Osteocyte (in vitro differentiated cells): ENCODE data around the gene TNK1. TPM values are rescaled to one million over a fixed set of nuclear protein-coding genes. Genes with fewer than 3 reads are reported as not detected.
"Not testable (repeated sequence)": the region's sequence is repeated elsewhere in the genome, so short reads cannot be mapped to it uniquely, and the experiment has no call there.

Source experiments
- DNase-seq: peaks from one replicate; pipeline ENCODE4 v3.0.0; 2021; ENCODE audit warnings: mixed read lengths; ENCODE audit not compliant: unreplicated experiment; ENCODE audit errors: extremely low spot score
- H3K27ac Mint-ChIP-seq: one replicate; pipeline ENCODE4 v1.8.0; 2021; ENCODE audit warnings: mild to moderate bottlenecking, mixed read lengths; ENCODE audit not compliant: unreplicated experiment
- H3K27me3 Mint-ChIP-seq: one replicate; pipeline ENCODE4 v1.8.0; 2021; ENCODE audit warnings: mixed read lengths; ENCODE audit not compliant: unreplicated experiment
- H3K36me3 Mint-ChIP-seq: one replicate; pipeline ENCODE4 v1.8.0; 2021; ENCODE audit warnings: mixed read lengths; ENCODE audit not compliant: unreplicated experiment
- H3K4me1 Mint-ChIP-seq: one replicate; pipeline ENCODE4 v1.8.0; 2021; ENCODE audit warnings: mixed read lengths; ENCODE audit not compliant: unreplicated experiment
- H3K4me3 Mint-ChIP-seq: one replicate; pipeline ENCODE4 v1.8.0; 2021; ENCODE audit warnings: mild to moderate bottlenecking, moderate library complexity, mixed read lengths; ENCODE audit not compliant: unreplicated experiment
- H3K9me3 Mint-ChIP-seq: one replicate; pipeline ENCODE4 v1.8.0; 2021; ENCODE audit warnings: mixed read lengths; ENCODE audit not compliant: unreplicated experiment
- total RNA-seq: library from RNA; stranded (reverse); gene quantifications from 2 replicates; pipeline ENCODE4 v1.2.1, GENCODE V29; 2021
- TF ChIP-seq, protein P1 (sequence below): fragments of 200-600 bp; sonication (generic); IDR thresholded peaks from 2 replicates; pipeline ENCODE4 v1.5.0; 2021; ENCODE audit warnings: antibody characterized with exemption, mild to moderate bottlenecking, moderate library complexity

The TNK1 gene
- total RNA-seq, 1 donor from 2014 or later, result not detected

DNA sequence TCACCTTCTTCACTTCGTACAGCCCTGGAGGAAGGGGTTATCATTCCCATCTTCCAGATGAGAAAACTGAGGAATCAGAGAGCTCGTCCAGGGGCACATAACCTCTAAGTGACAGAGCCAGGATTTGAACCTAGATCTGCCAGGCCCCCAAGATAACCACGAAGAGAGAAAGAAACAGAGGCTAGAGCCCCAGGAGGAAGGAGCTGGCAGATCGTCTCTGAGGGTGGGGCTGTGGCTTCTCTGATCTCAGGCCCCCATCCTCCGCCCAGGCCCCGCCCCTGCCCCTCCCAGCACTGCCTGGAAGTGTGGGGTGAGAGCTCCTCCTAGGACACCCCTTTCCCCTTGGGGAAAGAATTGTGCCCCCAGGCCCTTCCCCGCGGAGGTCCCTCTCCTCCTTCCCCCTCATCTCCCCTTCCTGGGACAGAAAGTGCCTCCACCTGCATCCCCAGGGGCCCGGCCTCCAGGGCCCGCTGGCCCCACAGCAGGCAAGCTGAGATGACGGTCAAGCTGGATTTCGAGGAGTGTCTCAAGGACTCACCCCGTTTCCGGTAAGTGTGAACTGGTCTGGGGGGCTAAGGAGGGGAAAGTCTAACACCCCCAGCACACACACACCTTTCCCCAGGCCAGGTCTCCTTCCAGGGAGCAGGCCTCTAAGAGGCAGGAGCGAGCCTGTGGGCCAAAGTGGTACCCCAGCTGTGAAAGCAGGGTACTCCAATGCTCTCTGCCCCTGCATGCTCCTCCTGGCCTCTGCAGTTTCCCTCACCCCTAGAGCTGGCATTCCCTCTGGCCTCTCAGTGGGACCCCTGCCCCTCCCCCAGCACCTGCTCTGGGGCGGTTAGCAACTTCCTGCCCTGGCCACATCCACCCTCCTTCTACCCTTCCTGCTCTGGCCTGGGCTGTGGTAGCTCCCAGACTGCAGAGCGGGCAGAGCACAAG, 44.4 kb upstream of the TNK1 start, which contains the start of gene ACAP1:
TSS of gene ACAP1 (plus strand) at position 290 of the 936 bp plus-strand sequence. CDS start at position 496, 206 bp downstream.
- no peak for DNase-seq
- TF ChIP-seq, protein P1, sequence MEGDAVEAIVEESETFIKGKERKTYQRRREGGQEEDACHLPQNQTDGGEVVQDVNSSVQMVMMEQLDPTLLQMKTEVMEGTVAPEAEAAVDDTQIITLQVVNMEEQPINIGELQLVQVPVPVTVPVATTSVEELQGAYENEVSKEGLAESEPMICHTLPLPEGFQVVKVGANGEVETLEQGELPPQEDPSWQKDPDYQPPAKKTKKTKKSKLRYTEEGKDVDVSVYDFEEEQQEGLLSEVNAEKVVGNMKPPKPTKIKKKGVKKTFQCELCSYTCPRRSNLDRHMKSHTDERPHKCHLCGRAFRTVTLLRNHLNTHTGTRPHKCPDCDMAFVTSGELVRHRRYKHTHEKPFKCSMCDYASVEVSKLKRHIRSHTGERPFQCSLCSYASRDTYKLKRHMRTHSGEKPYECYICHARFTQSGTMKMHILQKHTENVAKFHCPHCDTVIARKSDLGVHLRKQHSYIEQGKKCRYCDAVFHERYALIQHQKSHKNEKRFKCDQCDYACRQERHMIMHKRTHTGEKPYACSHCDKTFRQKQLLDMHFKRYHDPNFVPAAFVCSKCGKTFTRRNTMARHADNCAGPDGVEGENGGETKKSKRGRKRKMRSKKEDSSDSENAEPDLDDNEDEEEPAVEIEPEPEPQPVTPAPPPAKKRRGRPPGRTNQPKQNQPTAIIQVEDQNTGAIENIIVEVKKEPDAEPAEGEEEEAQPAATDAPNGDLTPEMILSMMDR, result no peak
- H3K4me3 Mint-ChIP-seq, result no peak within 1 kb of the TSS
- no peaks in the 10 kb centered on the region for H3K36me3 Mint-ChIP-seq
- H3K4me1 Mint-ChIP-seq, result no peaks in the 10 kb centered on the region
- H3K9me3 Mint-ChIP-seq, result no peaks in the 10 kb centered on the region
- peaks cover 4% of the 10 kb centered on the region for H3K27me3 Mint-ChIP-seq
- H3K27ac Mint-ChIP-seq, result no peak within 1 kb of the TSS

DNA sequence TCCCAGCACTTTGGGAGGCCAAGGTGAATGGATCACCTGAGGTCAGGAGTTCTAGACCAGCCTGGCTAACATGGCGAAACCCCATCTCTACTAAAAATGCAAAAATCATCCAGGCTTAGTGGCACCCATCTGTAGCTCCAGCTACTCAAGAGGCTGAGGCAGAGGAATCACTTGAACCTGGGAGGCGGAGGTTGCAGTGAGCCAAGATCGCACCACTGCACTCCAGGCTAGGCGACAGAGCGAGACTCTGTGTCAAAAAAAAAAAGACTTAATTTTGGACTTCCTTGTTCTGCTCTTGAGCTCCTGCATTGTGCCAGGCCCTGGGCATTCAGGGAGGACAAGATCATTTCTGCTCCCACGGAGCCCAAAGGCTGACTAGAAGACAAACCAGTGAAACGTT, 43.3 kb upstream of the TNK1 start:
- not testable (repeated sequence) for H3K27me3 Mint-ChIP-seq, DNase-seq, H3K4me1 Mint-ChIP-seq, H3K36me3 Mint-ChIP-seq, H3K4me3 Mint-ChIP-seq, H3K9me3 Mint-ChIP-seq, H3K27ac Mint-ChIP-seq

DNA sequence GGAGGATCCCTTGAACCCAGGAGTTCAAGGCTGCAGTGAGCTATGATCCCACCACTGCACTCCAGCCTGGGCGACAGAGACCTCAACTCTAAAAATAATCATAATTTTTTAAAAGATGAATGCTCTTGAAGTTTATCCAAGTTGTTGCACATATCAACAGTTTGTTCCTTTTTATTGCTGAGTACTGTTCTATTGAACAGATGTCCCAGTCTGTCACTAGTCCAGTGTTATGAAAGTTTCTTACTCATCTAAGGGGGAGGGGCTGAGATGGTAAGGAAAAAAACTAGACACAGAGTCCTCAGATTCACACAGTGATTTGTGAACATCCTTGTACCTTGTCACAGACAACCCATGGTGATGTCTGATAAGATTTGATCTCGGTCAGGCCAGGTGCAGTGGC, 40.7 kb upstream of the TNK1 start:
- DNase-seq, result no peak
- Mint-ChIP-seq H3K36me3 (no peaks in the 10 kb centered on the region), H3K27ac (no peak overlapping the region), H3K27me3 (peaks cover 11% of the 10 kb centered on the region), H3K9me3 (no peaks in the 10 kb centered on the region), H3K4me1 (no peaks in the 10 kb centered on the region), H3K4me3 (no peak overlapping the region)
- TF ChIP-seq, protein P1, result no peak

DNA sequence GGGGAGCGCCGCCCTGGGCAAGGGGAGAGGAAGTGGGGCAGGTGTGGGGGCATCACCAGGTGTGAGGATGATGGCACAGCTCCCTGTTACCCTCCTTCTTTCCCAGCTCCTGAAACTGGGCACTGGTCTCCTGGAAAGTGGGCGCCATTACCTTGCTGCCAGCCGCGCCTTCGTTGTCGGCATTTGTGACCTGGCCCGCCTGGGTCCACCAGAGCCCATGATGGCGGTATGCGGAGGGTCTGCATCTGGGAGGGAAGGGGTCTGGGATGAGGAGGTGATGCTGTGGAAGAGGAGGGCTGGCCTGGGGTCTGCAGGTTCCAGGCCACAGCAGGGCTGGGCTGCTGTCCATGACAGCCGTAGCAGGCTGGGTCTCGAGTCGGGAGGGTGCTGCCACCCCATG, 39.0 kb upstream of the TNK1 start:
- Mint-ChIP-seq H3K27ac (no peak overlapping the region), H3K36me3 (no peaks in the 10 kb centered on the region), H3K27me3 (peaks cover 11% of the 10 kb centered on the region), H3K9me3 (no peaks in the 10 kb centered on the region), H3K4me1 (no peaks in the 10 kb centered on the region), H3K4me3 (no peak overlapping the region)
- TF ChIP-seq, protein P1, result no peak
- DNase-seq, result no peak

DNA sequence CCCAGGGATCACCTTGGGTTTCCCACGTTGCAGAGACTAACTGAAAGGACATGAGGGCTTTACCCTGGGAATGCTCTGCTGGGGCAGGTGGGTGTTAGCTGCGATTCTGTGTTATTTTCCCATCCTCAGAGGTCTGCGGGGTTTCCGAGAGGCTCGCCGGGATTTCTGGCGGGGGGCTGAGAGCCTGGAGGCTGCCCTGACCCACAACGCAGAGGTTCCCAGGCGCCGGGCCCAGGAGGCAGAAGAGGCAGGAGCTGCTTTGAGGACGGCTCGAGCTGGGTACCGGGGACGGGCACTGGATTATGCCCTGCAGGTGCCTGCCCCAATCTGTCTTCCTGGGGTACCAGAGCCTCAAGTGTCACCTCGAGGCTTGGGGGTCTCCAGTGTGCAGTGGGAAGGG, 37.6 kb upstream of the TNK1 start:
- Mint-ChIP-seq H3K27ac (no peak overlapping the region), H3K36me3 (no peaks in the 10 kb centered on the region), H3K9me3 (no peaks in the 10 kb centered on the region), H3K4me3 (no peak overlapping the region), H3K27me3 (peaks cover 9% of the 10 kb centered on the region), H3K4me1 (peaks cover 3% of the 10 kb centered on the region)
- TF ChIP-seq, protein P1, result no peak
- no peak for DNase-seq
